HG02852 (cell line): ENCODE results near the gene NUDT5.
"Not testable (repeated sequence)": the region's sequence is repeated elsewhere in the genome, so short reads cannot be mapped to it uniquely, and the experiment has no call there.

Source experiments
- ATAC-seq: cut with Tn5 transposase; IDR thresholded peaks from one replicate; pipeline ENCODE4 v1.9.1; 2021; ENCODE audit warnings: mild to moderate bottlenecking, moderate library complexity; ENCODE audit not compliant: unreplicated experiment

The NUDT5 gene

DNA sequence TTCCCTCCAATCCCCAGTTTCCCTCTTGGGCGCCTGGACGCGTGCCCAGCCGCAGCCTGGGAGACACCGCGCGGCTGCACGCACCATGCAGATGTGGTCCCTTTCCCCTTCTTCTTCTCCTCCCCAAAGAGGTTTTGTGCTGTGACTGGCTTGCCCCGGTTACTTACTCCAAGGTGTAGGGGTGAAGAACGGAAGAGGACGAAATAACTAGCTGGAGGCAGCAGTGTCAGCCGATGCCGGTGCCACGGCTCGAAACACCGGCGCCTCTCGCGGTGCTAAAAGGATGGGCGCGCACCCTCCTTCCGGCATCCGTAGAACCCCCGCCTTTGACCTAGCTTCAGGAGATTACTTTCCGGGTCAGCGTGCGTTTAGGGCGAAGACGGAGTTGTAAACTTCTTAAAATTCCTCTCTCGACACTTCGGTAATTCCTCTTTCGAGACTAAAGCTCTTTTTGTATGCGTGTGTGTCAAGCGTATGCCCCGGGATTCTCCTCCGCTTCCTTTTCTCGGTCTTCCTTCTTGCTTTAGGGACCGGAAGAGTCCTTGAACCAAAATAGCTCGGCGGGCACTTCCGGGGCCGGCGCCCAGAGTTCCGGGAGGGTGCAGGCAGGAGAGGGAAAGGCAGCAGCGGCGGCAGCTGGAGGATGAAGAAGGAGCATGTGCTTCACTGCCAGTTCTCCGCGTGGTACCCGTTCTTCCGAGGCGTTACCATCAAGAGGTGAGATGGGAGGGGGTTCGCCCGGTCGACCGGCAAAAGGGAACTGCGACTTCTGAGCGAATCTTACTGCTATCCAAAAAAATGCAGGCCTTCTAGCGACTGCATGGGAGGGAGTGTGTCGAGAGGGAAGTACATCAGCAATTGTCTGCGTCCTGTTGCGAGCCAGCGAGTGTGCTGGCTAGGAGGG, at the start of gene NUDT5, which contains the start of gene CDC123:
TSS of gene NUDT5 (minus strand) at position 289 of the 904 bp plus-strand sequence. CDS start 9,600 bp downstream, outside the sequence.
TSS of gene CDC123 (plus strand) at position 586 of the 904 bp plus-strand sequence. CDS start at position 644, 58 bp downstream.
- ATAC-seq = peak; percentile 87

- no peak for ATAC-seq
These were observed 48.4 kb upstream of the NUDT5 start for GRCh38 chr10:12243864-12244620.

DNA sequence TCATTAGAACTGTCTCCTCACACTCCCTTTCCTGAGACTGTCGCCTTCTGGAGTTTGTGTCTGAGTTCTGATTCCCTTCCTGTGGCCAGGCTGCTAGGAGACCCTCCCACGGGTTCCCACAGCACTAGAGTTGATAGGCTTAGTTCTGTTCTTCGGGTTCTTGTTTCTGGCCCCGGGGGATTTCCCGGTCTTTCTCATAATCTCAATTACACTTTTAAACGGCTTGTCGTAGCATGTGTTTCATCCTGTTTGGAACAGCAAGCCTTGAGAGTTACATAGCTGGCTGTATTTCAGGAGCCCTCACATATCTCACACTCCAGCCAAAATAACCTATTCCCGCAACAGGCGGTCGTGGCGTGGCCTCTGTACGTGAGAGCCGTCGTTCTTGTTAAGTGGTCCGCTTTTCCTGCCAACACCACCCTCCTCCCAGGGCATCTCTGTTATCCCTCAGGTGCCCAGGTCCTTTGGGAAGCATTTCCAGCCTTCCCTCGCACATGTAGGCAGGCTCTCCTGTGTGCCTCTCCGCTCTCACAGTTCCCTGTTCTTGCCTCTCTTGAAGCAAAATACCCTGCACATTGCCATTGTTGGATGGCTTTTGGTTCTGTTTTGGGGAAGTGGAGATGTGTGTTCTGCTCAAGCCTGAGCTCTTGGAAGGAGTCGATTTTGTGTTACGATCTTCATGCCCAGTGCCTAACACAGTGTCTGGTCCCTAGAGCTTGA, 46.3 kb upstream of the NUDT5 start:
- ATAC-seq = peak; percentile 56

GRCh38 chr10:12238821-12239220, 43.1 kb upstream of the NUDT5 start:
- no peak for ATAC-seq

GRCh38 chr10:12237265-12238220, 41.9 kb upstream of the NUDT5 start:
- ATAC-seq = no peak

GRCh38 chr10:12235796-12236195, 40.1 kb upstream of the NUDT5 start:
- no peak for ATAC-seq

- ATAC-seq = no peak
These were observed 39.5 kb upstream of the NUDT5 start for GRCh38 chr10:12235116-12235694.

DNA sequence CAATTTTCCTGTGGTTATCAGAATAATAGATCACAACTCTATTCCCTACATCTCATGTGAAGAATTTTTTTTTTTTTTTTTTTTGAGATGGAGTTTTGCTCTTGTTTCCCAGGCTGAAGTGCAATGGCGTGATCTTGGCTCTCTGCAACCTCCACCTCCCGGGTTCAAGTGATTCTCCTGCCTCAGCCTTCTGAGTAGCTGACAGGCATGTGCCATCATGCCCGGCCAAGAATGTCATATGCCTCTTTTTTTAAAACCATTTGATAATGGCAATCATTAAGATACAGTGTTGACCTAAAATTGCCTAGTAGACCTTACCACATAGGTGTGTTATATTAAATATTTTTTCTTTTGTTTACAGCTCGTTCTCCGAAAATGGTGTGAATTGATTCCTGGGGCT, 39.0 kb upstream of the NUDT5 start:
- not testable (repeated sequence) for ATAC-seq

DNA sequence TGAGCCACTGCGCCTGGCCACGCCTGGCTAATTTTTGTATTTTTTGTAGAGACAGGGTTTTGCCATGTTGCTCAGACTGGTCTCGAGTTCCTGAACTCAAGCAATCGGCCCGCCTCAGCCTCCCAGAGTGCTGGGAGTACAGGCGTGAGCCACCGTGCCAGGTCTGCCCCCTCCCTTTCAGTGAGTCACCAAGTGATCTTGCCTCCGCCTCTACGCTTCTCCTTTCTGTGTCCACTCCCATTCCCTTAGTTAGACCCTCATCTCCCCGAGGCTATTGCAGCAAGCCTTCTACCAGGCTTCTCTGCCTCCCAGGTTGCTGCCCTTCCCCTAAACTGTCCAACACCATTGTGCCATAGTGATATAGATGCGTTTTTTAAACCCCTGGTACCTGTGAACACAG, 33.2 kb upstream of the NUDT5 start:
- no peak for ATAC-seq

DNA sequence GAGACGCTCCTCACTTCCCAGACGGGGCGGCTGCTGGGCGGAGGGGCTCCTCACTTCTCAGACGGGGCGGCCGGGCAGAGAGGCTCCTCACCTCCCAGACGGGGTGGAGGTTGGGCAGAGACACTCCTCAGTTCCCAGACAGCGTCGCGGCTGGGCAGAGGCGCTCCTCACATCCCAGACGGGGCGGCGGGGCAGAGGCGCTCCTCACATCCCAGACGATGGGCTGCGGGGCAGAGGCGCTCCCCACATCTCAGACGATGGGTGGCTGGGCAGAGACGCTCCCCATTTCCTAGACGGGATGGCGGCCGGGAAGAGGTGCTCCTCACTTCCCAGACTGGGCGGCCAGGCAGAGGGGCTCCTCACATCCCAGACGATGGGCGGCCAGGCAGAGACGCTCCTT, 30.7 kb upstream of the NUDT5 start:
- ATAC-seq = not testable (repeated sequence)

GRCh38 chr10:12225444-12225843, 29.8 kb upstream of the NUDT5 start:
- no peak for ATAC-seq

- ATAC-seq = no peak
These were observed 25.9 kb upstream of the NUDT5 start for GRCh38 chr10:12221323-12222298.

DNA sequence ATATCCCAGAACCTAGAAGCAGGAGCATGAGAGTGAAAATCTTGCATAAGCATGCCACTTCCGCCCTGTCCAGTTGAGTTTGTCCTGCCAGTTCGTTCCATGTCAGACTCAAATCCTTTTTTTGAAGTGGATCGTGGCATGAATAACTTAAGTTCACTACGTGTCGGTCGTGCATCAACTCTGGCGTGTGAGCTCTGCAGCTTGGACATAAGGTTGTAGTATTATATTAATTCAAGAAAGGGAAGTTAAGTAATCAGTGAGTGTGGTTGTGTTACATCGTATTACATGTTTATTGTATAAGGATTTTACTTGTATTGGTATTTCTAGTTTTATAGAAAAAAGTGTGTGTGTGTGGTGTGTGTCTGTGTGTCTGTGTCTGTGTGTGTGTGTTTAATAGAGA, 23.3 kb upstream of the NUDT5 start:
- no peak for ATAC-seq

DNA sequence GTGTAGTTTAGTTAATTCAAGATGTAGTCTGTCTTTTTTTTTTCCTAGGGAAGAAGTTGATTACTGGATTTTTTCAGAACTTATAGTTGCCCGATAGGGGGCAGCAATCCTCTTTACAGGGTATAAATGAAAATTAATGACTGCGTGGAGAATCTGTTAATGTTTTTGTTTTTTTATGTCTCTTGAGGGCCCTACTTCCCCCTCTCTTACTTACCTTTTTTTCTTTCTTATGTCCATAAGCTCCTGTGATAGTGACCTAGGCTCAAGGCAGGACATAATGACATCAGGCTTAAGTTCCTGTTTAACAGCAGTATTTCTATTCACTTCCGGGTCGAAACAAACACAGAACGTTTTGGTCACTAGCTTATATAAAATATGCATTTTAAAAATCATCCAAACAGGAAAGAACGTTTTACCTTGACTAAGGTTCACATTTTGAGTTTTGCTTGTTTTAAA, 19.1 kb upstream of the NUDT5 start:
- ATAC-seq = no peak

- no peak for ATAC-seq
These were observed 18.4 kb upstream of the NUDT5 start for GRCh38 chr10:12214093-12214492.

DNA sequence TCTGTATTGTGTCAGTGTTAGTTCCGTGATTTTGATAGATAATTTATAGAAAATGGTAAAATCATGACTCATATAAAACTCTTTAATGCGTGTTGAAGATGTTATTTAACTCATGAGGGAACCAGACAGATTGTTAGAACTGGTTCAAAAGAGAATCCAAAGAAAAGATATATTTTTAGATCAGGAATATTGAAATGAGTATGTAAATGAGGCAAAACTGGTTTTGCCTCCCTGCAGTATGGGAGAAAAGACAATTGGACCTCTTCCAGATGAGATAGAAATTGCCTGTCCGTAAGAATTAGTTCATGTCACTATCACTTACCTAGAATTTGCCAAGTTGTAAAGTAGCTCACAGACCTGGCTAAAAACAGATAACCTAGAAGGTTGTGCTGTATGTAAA, 17.9 kb upstream of the NUDT5 start:
- no peak for ATAC-seq

GRCh38 chr10:12212454-12212853, 16.8 kb upstream of the NUDT5 start:
- ATAC-seq = no peak

- no peak for ATAC-seq
These were observed 12.8 kb upstream of the NUDT5 start for GRCh38 chr10:12208460-12208859.
